Stimulated activated CD8-positive, alpha-beta memory T cell treated with anti-CD3 and anti-CD28 coated beads, Interleukin-2, amount 100 ng/mL, for 1 hour (primary cell): ENCODE measurements around the gene PDZD7.
"Not testable (repeated sequence)": the region's sequence is repeated elsewhere in the genome, so short reads cannot be mapped to it uniquely, and the experiment has no call there.

Source experiments
- DNase-seq, 2 donors: peaks; one replicate each; pipeline ENCODE4 v3.0.0-alpha.2; 2020; ENCODE audit warnings: low read depth in 2 of 2

PDZD7 gene

GRCh38 chr10:100983868-100984671, 46.9 kb downstream of the PDZD7 start:
- DNase-seq = no peak

GRCh38 chr10:100982916-100983830, 47.8 kb downstream of the PDZD7 start:
- no peak for DNase-seq

GRCh38 chr10:100981178-100981772, 49.7 kb downstream of the PDZD7 start:
- no peak for DNase-seq

- no peak for DNase-seq
These were observed 50.2 kb downstream of the PDZD7 start for GRCh38 chr10:100980711-100981110.

- no peak for DNase-seq
These were observed 50.6 kb downstream of the PDZD7 start for GRCh38 chr10:100980311-100980710.

GRCh38 chr10:100979791-100980272, 51.1 kb downstream of the PDZD7 start:
- no peak for DNase-seq

- DNase-seq = no peak
These were observed 52.1 kb downstream of the PDZD7 start for GRCh38 chr10:100978901-100979195.

- DNase-seq = no peak
These were observed 52.6 kb downstream of the PDZD7 start for GRCh38 chr10:100978121-100978900.

- no peak for DNase-seq
These were observed 53.5 kb downstream of the PDZD7 start for GRCh38 chr10:100977436-100977835.

- no peak for DNase-seq
These were observed 54.0 kb downstream of the PDZD7 start for GRCh38 chr10:100976906-100977305.

- not testable (repeated sequence) for DNase-seq
These were observed 55.5 kb downstream of the PDZD7 start for GRCh38 chr10:100975397-100975796.

- no peak for DNase-seq
These were observed 57.9 kb downstream of the PDZD7 start for GRCh38 chr10:100972904-100973535.

GRCh38 chr10:100972115-100972903, 58.6 kb downstream of the PDZD7 start:
- no peak for DNase-seq

- DNase-seq = no peak
These were observed 59.8 kb downstream of the PDZD7 start for GRCh38 chr10:100970914-100971811.

GRCh38 chr10:100970076-100970913, 60.6 kb downstream of the PDZD7 start:
- DNase-seq = peak; percentile 9 to 16

GRCh38 chr10:100969187-100970075, 61.5 kb downstream of the PDZD7 start, which contains the start of gene SEMA4G:
SEMA4G (plus strand) TSS chr10:100969504; CDS start chr10:100972913, 3,409 bp downstream.
- peak in 1 of 2 donors; percentile 15 for DNase-seq

- DNase-seq = no peak
These were observed 62.1 kb downstream of the PDZD7 start for GRCh38 chr10:100968863-100969186.
